D721Med (cell line): ENCODE results near the gene UMODL1.

Experiments
- DNase-seq: peaks from one replicate; pipeline ENCODE4 v3.0.0; 2011; ENCODE audit warnings: low spot score; ENCODE audit not compliant: insufficient read length
- FAIRE-seq: peaks from 2 replicates; lab custom pipeline; 2011; peaks lifted over from hg19 to GRCh38; lab: Jason Lieb, UNC
- CTCF ChIP-seq: IDR thresholded peaks from 2 replicates; pipeline ENCODE4 v1.5.1; 2012; ENCODE audit warnings: mild to moderate bottlenecking, control low read depth; ENCODE audit not compliant: insufficient read depth; ENCODE audit errors: missing control alignments

Gene UMODL1

GRCh38 chr21:42092771-42093170 is 21.7 kb downstream of the UMODL1 start:
- DNase-seq: no peak
- TF ChIP-seq CTCF: no peak
- FAIRE-seq: no peak

DNA sequence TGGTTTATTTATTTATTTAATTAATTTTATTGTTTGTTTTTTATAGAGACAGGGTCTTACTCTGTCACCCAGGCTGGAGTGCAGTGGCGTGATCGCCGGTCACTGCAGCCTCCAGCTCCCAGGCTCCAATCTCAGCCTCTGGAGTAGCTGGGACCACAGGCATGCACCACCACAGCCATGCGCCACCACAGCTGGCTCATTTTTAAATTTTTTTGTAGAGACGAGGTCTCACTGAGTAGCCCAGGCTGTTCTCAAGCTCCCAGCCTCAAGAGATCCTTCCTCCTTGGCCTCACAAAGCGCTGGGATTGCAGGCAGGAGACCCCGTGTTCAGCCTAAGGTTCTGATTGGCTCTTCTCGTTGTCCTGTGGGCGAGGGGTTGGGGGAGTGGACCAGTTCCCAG is 22.1 kb downstream of the UMODL1 start:
- no peak for FAIRE-seq

GRCh38 chr21:42093991-42094421 is 22.9 kb downstream of the UMODL1 start:
- no peak for TF ChIP-seq CTCF
- no peak for FAIRE-seq
- no peak for DNase-seq

More for the DNA sequence above, 22.1 kb downstream of the UMODL1 start:
- no peak for DNase-seq
- no peak for TF ChIP-seq CTCF

- no peak for TF ChIP-seq CTCF
- no peak for FAIRE-seq
- DNase-seq: no peak
These were observed 23.7 kb downstream of the UMODL1 start for GRCh38 chr21:42094811-42095210.

DNA sequence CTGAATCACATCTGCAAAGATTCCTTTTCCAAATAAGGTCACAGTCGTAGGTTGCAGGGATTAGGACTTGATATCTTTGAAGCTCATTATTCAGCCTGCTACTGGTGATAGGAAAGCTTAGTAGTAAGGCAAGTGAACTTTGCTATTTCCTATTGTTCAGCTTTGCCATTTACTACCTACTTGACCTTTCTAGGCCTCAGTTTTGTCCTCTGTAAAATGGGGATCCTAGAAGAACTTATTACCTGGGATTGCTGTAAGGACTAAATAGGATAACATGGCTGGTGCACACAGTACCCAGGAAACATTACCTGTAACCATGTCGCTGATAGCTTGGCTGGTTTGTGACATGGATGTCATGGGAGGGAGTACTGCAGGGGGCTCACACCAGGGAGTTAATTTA is 24.5 kb downstream of the UMODL1 start:
- DNase-seq (no peak), FAIRE-seq (no peak)
- no peak for TF ChIP-seq CTCF

DNA sequence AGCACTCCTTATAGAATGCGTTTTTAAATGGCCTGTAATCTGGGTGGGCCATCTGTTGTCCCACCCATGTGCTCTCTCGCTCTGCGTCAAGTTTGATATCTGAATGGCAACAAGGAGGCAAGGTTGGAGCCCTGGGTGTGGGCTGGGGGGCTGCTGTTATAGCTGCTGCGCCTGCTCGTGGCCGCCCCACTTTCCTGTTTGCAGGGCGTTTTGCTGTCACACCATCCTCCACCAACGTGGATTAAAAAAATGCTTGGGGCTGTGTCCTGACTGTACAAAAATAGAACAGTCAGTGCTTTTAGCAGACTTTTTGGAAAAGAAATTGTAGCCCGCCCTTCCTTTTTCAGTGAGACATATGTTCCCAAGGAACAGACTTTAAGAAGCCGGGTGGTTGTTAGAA is 25.4 kb downstream of the UMODL1 start:
- FAIRE-seq (no peak), DNase-seq (no peak)
- TF ChIP-seq CTCF: no peak

- FAIRE-seq (no peak), DNase-seq (no peak)
- TF ChIP-seq CTCF: no peak
These were observed 26.2 kb downstream of the UMODL1 start for GRCh38 chr21:42097274-42097673.
